GM23338 (cell line): ENCODE results near the gene STX8. TPM values are rescaled to one million over a fixed set of nuclear protein-coding genes. Genes with fewer than 3 reads are reported as not detected.

ENCODE experiments used
- ATAC-seq: fragments of 200-7000 bp; cut with Tn5 transposase; 3 replicates; pipeline ENCODE4 v1.9.1; 2020
- DNase-seq: peaks from one replicate; pipeline ENCODE4 v3.0.0-alpha.2; 2015; ENCODE audit warnings: low spot score
- H2AFZ ChIP-seq: fragments of 200-600 bp; sonication (generic); 2 replicates; pipeline ENCODE4 v1.8.0; 2016; ENCODE audit warnings: antibody characterized with exemption, mild to moderate bottlenecking, moderate library complexity
- H3F3A ChIP-seq: fragments of 200-600 bp; sonication (generic); replicated peaks from 2 replicates; pipeline ENCODE4 v1.8.0; 2017; ENCODE audit warnings: antibody characterized with exemption, mixed run types, low read depth
- H3K27ac ChIP-seq: fragments of 200-600 bp; sonication (generic); 2 replicates; pipeline ENCODE4 v1.6.1; 2016; ENCODE audit warnings: low read depth
- H3K27me3 ChIP-seq: fragments of 200-600 bp; sonication (generic); 2 replicates; pipeline ENCODE4 v1.8.0; 2016; ENCODE audit warnings: mild to moderate bottlenecking, mixed run types, moderate library complexity; ENCODE audit not compliant: insufficient read depth
- H3K36me3 ChIP-seq: fragments of 200-600 bp; sonication (generic); 2 replicates; pipeline ENCODE4 v1.8.0; 2016; ENCODE audit warnings: mild to moderate bottlenecking; ENCODE audit not compliant: insufficient read depth
- H3K4me1 ChIP-seq: fragments of 200-600 bp; sonication (generic); 2 replicates; pipeline ENCODE4 v1.8.0; 2016; ENCODE audit warnings: mild to moderate bottlenecking, moderate library complexity; ENCODE audit not compliant: insufficient read depth
- H3K4me2 ChIP-seq: fragments of 200-600 bp; sonication (generic); 2 replicates; pipeline ENCODE4 v1.7.1; 2017; ENCODE audit warnings: mixed run types
- H3K4me3 ChIP-seq: fragments of 200-600 bp; sonication (generic); 2 replicates; pipeline ENCODE4 v1.6.1; 2016; ENCODE audit warnings: mixed run types
- H3K79me2 ChIP-seq: fragments of 200-600 bp; sonication (generic); replicated peaks from 2 replicates; pipeline ENCODE4 v1.8.0; 2017; ENCODE audit warnings: mild to moderate bottlenecking; ENCODE audit not compliant: insufficient read depth
- H3K9me2 ChIP-seq: fragments of 200-600 bp; sonication (generic); 2 replicates; pipeline ENCODE4 v1.8.0; 2017; ENCODE audit not compliant: insufficient read depth
- H4K20me1 ChIP-seq: fragments of 200-600 bp; sonication (generic); replicated peaks from 2 replicates; pipeline ENCODE4 v1.8.0; 2017; ENCODE audit warnings: mild to moderate bottlenecking; ENCODE audit not compliant: insufficient read depth
- H3K27ac Mint-ChIP-seq: 2 replicates; pipeline ENCODE4 v1.8.0; 2020; ENCODE audit warnings: inconsistent platforms, mild to moderate bottlenecking, moderate library complexity, mixed read lengths
- H3K27me3 Mint-ChIP-seq: 3 replicates; pipeline ENCODE4 v1.8.0; 2022; ENCODE audit warnings: low read depth, mild to moderate bottlenecking, moderate library complexity, mixed read lengths, inconsistent platforms; ENCODE audit not compliant: insufficient read depth, poor library complexity
- H3K36me3 Mint-ChIP-seq: 3 replicates; pipeline ENCODE4 v1.8.0; 2021; ENCODE audit warnings: low read depth, mild to moderate bottlenecking, inconsistent platforms, moderate library complexity, mixed read lengths
- H3K4me1 Mint-ChIP-seq: 3 replicates; pipeline ENCODE4 v1.8.0; 2020; ENCODE audit warnings: mild to moderate bottlenecking, inconsistent platforms, mixed read lengths
- H3K4me3 Mint-ChIP-seq: 3 replicates; pipeline ENCODE4 v1.8.0; 2021; ENCODE audit warnings: moderate library complexity, mild to moderate bottlenecking, inconsistent platforms, mixed read lengths
- H3K9me3 Mint-ChIP-seq: 3 replicates; pipeline ENCODE4 v1.8.0; 2020; ENCODE audit warnings: moderate library complexity, mild to moderate bottlenecking, inconsistent platforms, mixed read lengths
- CREB1 ChIP-seq: fragments of 250-450 bp; sonication (Bioruptor Pico); IDR thresholded peaks from 2 replicates; pipeline ENCODE4 v1.5.0; 2020; ENCODE audit warnings: low read depth, mild to moderate bottlenecking, moderate library complexity
- polyA plus RNA-seq: library from polyadenylated mRNA; unstranded; fragments of >200 nt; fragmentation: Nextera tagmentation; extraction: Ambion mirVana; gene quantifications from 2 replicates; pipeline ENCODE4 v1.2.1, GENCODE V29; 2016
- total RNA-seq: library from RNA; depleted of rRNA; stranded (reverse); fragments of >200 nt; shearing (Covaris generic); gene quantifications from 2 replicates; pipeline ENCODE4 v1.2.3, GENCODE V29; 2014
- TF ChIP-seq, protein P1 (sequence below): fragments of 250-450 bp; sonication (Bioruptor Pico); IDR thresholded peaks from 2 replicates; pipeline ENCODE4 v1.5.0; 2020; ENCODE audit warnings: mild to moderate bottlenecking, moderate library complexity
- TF ChIP-seq, protein P2 (sequence below): IDR thresholded peaks from 2 replicates; pipeline ENCODE4 v1.6.1; 2016; ENCODE audit warnings: antibody characterized with exemption
- TF ChIP-seq, protein P3 (sequence below): IDR thresholded peaks from one replicate; pipeline ENCODE4 v1.6.1; 2018; ENCODE audit warnings: antibody characterized with exemption; ENCODE audit not compliant: unreplicated experiment

STX8 gene
- total and polyA plus RNA-seq, 2 experiments from 2014 or later = 59.4 to 82.3 TPM

DNA sequence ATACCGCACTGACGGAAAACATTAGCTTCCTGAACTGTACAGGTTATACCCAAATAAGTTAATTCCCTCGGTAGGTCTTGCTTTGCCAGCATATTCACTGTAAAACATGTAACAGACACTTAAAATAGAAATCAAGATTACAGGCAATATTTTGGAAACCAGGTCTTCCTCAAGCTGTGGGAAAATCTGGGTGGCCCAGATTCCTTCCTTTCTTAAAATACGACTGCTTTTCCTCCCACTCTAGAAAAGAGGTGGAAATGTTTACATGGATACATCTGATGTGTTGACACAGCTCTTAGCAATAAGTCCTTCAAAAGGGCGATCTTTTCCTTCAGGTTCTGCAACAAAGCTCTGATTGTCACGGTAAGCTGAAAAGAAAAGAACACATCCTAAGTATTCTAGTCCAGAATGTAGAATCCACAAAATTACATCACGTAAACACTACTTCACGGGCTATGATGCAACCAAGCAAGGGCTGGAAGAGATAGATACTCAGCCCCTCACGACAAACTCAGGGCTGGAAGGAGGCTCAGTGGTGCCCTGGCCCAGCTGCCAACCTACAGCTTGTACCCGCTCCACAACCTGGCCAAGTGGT is 18.4 kb downstream of the STX8 start:
- TF ChIP-seq, protein P1, sequence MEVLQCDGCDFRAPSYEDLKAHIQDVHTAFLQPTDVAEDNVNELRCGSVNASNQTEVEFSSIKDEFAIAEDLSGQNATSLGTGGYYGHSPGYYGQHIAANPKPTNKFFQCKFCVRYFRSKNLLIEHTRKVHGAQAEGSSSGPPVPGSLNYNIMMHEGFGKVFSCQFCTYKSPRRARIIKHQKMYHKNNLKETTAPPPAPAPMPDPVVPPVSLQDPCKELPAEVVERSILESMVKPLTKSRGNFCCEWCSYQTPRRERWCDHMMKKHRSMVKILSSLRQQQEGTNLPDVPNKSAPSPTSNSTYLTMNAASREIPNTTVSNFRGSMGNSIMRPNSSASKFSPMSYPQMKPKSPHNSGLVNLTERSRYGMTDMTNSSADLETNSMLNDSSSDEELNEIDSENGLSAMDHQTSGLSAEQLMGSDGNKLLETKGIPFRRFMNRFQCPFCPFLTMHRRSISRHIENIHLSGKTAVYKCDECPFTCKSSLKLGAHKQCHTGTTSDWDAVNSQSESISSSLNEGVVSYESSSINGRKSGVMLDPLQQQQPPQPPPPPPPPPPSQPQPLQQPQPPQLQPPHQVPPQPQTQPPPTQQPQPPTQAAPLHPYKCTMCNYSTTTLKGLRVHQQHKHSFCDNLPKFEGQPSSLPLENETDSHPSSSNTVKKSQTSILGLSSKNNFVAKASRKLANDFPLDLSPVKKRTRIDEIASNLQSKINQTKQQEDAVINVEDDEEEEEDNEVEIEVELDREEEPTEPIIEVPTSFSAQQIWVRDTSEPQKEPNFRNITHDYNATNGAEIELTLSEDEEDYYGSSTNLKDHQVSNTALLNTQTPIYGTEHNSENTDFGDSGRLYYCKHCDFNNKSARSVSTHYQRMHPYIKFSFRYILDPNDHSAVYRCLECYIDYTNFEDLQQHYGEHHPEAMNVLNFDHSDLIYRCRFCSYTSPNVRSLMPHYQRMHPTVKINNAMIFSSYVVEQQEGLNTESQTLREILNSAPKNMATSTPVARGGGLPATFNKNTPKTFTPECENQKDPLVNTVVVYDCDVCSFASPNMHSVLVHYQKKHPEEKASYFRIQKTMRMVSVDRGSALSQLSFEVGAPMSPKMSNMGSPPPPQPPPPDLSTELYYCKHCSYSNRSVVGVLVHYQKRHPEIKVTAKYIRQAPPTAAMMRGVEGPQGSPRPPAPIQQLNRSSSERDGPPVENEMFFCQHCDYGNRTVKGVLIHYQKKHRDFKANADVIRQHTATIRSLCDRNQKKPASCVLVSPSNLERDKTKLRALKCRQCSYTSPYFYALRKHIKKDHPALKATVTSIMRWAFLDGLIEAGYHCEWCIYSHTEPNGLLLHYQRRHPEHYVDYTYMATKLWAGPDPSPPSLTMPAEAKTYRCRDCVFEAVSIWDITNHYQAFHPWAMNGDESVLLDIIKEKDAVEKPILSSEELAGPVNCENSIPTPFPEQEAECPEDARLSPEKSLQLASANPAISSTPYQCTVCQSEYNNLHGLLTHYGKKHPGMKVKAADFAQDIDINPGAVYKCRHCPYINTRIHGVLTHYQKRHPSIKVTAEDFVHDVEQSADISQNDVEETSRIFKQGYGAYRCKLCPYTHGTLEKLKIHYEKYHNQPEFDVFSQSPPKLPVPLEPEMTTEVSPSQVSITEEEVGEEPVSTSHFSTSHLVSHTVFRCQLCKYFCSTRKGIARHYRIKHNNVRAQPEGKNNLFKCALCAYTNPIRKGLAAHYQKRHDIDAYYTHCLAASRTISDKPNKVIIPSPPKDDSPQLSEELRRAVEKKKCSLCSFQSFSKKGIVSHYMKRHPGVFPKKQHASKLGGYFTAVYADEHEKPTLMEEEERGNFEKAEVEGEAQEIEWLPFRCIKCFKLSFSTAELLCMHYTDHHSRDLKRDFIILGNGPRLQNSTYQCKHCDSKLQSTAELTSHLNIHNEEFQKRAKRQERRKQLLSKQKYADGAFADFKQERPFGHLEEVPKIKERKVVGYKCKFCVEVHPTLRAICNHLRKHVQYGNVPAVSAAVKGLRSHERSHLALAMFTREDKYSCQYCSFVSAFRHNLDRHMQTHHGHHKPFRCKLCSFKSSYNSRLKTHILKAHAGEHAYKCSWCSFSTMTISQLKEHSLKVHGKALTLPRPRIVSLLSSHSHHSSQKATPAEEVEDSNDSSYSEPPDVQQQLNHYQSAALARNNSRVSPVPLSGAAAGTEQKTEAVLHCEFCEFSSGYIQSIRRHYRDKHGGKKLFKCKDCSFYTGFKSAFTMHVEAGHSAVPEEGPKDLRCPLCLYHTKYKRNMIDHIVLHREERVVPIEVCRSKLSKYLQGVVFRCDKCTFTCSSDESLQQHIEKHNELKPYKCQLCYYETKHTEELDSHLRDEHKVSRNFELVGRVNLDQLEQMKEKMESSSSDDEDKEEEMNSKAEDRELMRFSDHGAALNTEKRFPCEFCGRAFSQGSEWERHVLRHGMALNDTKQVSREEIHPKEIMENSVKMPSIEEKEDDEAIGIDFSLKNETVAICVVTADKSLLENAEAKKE (CRISPR knock-in tag) = no peak
- TF ChIP-seq, protein P2, sequence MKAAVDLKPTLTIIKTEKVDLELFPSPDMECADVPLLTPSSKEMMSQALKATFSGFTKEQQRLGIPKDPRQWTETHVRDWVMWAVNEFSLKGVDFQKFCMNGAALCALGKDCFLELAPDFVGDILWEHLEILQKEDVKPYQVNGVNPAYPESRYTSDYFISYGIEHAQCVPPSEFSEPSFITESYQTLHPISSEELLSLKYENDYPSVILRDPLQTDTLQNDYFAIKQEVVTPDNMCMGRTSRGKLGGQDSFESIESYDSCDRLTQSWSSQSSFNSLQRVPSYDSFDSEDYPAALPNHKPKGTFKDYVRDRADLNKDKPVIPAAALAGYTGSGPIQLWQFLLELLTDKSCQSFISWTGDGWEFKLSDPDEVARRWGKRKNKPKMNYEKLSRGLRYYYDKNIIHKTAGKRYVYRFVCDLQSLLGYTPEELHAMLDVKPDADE = no peak
- TF ChIP-seq, protein P3, sequence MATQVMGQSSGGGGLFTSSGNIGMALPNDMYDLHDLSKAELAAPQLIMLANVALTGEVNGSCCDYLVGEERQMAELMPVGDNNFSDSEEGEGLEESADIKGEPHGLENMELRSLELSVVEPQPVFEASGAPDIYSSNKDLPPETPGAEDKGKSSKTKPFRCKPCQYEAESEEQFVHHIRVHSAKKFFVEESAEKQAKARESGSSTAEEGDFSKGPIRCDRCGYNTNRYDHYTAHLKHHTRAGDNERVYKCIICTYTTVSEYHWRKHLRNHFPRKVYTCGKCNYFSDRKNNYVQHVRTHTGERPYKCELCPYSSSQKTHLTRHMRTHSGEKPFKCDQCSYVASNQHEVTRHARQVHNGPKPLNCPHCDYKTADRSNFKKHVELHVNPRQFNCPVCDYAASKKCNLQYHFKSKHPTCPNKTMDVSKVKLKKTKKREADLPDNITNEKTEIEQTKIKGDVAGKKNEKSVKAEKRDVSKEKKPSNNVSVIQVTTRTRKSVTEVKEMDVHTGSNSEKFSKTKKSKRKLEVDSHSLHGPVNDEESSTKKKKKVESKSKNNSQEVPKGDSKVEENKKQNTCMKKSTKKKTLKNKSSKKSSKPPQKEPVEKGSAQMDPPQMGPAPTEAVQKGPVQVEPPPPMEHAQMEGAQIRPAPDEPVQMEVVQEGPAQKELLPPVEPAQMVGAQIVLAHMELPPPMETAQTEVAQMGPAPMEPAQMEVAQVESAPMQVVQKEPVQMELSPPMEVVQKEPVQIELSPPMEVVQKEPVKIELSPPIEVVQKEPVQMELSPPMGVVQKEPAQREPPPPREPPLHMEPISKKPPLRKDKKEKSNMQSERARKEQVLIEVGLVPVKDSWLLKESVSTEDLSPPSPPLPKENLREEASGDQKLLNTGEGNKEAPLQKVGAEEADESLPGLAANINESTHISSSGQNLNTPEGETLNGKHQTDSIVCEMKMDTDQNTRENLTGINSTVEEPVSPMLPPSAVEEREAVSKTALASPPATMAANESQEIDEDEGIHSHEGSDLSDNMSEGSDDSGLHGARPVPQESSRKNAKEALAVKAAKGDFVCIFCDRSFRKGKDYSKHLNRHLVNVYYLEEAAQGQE = no peak
- TF ChIP-seq CREB1 (CRISPR knock-in tag) = no peak
- ATAC-seq = no peak
- H3K27ac Mint-ChIP-seq = no peak overlapping the region

More for the DNA sequence above, 18.4 kb downstream of the STX8 start:
- Histone ChIP-seq H3K4me3 (no peak overlapping the region), H3K79me2 (no peaks in the 10 kb centered on the region; the same call in none of the 2 replicates), H2AFZ (no peak overlapping the region), H3K9me2 (no peaks in the 10 kb centered on the region), H3K4me2 (no peak overlapping the region), H3K4me1 (no peaks in the 10 kb centered on the region), H3K27ac (no peak overlapping the region), H3F3A (no peaks in the 10 kb centered on the region), H3K36me3 (no peaks in the 10 kb centered on the region), H4K20me1 (no peaks in the 10 kb centered on the region), H3K27me3 (no peaks in the 10 kb centered on the region)
- no peak overlapping the region for H3K4me3 Mint-ChIP-seq
- DNase-seq = no peak
- H3K9me3 Mint-ChIP-seq = no peaks in the 10 kb centered on the region
- H3K4me1 Mint-ChIP-seq = no peaks in the 10 kb centered on the region
- peaks cover 2% of the 10 kb centered on the region for H3K27me3 Mint-ChIP-seq
- H3K36me3 Mint-ChIP-seq = peaks cover under 1% of the 10 kb centered on the region; the same call in 1 of the 3 replicates
